ENCODE results near the gene KPNA6. TPM values are rescaled to one million over a fixed set of nuclear protein-coding genes. Genes with fewer than 3 reads are reported as not detected.
A peak's percentile ranks its signal among the peaks of the same experiment; 100 is the strongest.

KPNA6 gene
- polyA plus RNA-seq, 6 donors from 2014 or later, result 10.3 to 35.2 (median 25.8) TPM

DNA sequence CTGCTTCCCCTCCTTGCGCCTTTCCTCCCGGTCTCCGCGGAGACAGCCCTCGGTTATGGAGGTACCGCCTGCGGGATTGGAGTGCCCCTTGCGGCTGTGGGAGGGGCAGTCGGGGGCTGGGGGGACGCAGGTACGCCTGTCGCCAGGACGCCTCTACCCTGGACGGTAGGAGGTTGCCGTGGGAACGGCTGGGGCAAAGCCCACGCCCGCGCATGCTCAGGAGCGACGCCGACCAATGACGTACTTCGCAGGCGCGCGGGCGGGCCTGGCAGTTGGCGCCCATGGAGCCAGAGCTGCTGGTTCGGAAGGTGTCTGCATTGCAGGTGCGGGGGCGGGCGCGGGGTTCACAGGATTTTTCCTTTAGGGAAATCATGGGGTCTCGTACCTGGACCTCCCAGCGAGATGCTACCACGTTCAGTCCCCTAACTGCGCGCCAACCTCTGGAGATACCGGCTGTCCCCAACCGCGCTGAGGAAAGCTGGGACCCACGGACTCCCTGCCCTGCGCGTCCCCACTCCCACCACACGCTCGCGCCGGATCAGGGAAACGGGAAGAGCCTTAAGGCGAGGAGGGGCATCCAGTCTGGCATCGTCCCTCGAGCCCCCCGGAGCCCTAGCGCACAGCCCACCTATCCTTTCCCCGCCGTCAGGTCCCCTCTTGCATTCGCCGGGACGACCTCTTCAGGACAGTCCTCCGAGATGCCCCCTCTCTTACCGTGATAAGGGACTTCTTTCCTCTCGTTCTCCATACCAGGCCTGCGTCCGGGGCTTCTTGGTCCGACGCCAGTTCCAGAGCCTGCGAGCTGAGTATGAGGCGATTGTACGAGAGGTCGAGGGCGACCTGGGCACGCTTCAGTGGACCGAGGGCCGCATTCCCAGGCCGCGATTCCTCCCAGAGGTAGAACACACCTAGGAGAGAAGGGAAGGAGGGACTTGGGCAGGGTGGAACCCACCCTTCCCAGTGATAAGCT, 97.8 kb downstream of the KPNA6 start, which contains the start of gene IQCC:
Gene IQCC, plus strand, starts transcription at position 271 of the 970 bp plus-strand sequence. Its CDS starts 11 bp downstream, at position 282.
- Mint-ChIP-seq H3K4me3 (peak within 1 kb of the TSS; percentile 87 to 93 (median 90)), H3K27me3 (no peaks in the 10 kb centered on the region), H3K9me3 (no peaks in the 10 kb centered on the region), H3K4me1 (peaks cover 43 to 77% (median 71%) of the 10 kb centered on the region in 3 donors), H3K36me3 (no peaks in the 10 kb centered on the region), H3K27ac (peak within 1 kb of the TSS; percentile 83 to 97 (median 92))
- DNase-seq (peak; percentile 84), ATAC-seq (ENCODE audit: low read depth in 2 of 2) (peak; percentile 62 to 66)

DNA sequence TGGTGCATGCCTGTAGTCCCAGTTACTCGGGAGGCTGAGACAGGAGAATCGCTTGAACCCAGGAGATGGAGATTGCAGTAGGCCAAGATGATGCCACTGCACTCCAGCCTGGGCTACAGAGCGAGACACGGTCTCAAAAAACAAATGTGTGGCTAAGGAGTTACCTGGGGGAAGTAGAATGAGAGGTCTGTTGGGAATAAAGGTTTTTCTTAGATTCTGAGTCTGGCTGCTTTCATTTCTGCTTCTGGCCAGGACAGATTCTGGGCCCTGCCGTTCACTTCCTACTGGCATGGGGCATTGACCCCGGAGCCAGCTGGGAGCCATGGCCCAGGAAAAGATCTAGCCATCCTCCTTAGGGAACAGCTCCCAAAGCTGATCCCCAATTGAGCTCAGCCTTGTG, 100.6 kb downstream of the KPNA6 start:
- no peaks in the 10 kb centered on the region for H3K9me3 Mint-ChIP-seq
- H3K4me3 Mint-ChIP-seq, result peak overlapping the region in 7 of 8 donors; percentile 9 to 72 (median 20)
- H3K4me1 Mint-ChIP-seq, result peaks cover 28 to 61% (median 55%) of the 10 kb centered on the region in 3 donors
- DNase-seq, result peak; percentile 39
- no peaks in the 10 kb centered on the region for H3K36me3 Mint-ChIP-seq
- H3K27ac Mint-ChIP-seq, result peak overlapping the region; percentile 42 to 97 (median 72)
- no peaks in the 10 kb centered on the region for H3K27me3 Mint-ChIP-seq
- ATAC-seq (ENCODE audit: low read depth in 2 of 2), result peak; percentile 52 to 54

DNA sequence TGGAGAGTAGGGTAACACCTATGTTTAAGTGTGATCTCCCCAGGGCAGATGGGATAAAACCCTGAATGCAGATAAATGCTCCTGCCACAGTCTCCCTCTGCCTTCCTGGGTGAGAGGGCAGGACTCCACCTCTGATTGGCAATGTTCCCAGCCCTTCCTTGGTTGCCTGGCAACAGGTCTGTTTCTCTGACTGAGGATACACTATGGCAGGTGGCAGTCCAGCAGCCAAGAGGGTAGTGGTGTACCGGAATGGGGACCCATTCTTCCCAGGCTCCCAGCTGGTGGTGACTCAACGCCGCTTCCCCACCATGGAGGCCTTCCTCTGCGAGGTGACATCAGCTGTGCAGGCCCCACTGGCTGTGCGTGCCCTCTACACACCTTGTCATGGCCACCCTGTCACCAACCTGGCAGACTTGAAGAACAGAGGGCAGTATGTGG, 101.1 kb downstream of the KPNA6 start, which contains the start of gene DCDC2B:
Gene DCDC2B, plus strand, starts transcription at position 199 of the 438 bp plus-strand sequence. Its CDS starts 5 bp downstream, at position 204.
- Mint-ChIP-seq H3K9me3 (no peaks in the 10 kb centered on the region), H3K27ac (peak within 1 kb of the TSS; percentile 42 to 97 (median 72)), H3K27me3 (no peaks in the 10 kb centered on the region), H3K4me3 (peak within 1 kb of the TSS; percentile 12 to 72 (median 36)), H3K4me1 (peaks cover 26 to 59% (median 52%) of the 10 kb centered on the region in 3 donors), H3K36me3 (no peaks in the 10 kb centered on the region)
- DNase-seq (no peak), ATAC-seq (ENCODE audit: low read depth in 2 of 2) (peak in 1 of 2 donors; percentile 4)

DNA sequence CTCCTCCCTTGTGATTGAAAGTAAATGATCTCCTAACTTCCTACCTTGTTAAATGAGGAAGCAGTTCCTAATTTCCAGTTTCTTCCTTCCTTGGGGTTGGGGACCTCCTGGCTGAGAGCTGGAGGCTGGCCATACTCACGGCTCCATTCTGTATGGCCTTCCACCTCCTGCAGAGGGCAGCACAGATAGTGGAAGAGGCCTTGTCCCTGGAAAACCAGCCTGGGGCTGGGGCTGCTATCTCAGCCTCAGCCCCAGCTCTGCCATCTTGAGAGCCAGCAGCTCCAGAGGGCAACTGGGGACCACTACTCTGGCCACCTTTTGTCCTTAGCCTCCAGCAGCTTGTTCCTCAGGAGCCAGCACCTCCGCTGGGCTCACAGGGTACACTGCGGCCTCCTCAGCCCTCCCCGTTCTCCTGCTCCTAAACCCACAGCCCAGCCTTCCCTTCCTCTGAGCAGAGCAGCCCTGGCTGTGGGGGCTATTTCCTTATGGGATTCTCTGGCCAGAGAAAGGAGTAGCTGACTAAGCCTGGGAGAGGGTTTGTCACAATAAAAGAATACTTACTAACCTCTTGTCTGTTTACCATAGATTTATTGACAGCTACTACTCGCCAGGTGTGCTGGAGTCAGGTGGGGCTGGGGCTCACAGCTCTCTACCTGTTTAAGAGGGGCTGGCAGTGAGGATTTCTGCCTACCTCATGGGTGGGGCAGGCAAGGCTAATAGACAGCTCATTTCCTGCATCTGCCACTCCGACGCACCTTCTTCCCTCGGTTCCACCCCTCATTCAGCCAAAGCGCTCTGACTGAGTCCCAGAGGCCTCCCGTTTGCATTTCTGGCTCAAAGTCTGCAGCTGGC, 108.0 kb downstream of the KPNA6 start:
- no peaks in the 10 kb centered on the region for H3K36me3 Mint-ChIP-seq
- peak; percentile 38 for DNase-seq
- H3K9me3 Mint-ChIP-seq, result no peaks in the 10 kb centered on the region
- H3K4me1 Mint-ChIP-seq, result peaks cover 9 to 19% (median 14%) of the 10 kb centered on the region in 3 donors
- H3K27ac Mint-ChIP-seq, result peak overlapping the region in 1 of 6 donors; percentile 19
- peak; percentile 76 to 90 for ATAC-seq (ENCODE audit: low read depth in 2 of 2)
- H3K27me3 Mint-ChIP-seq, result no peaks in the 10 kb centered on the region
- H3K4me3 Mint-ChIP-seq, result no peak overlapping the region

DNA sequence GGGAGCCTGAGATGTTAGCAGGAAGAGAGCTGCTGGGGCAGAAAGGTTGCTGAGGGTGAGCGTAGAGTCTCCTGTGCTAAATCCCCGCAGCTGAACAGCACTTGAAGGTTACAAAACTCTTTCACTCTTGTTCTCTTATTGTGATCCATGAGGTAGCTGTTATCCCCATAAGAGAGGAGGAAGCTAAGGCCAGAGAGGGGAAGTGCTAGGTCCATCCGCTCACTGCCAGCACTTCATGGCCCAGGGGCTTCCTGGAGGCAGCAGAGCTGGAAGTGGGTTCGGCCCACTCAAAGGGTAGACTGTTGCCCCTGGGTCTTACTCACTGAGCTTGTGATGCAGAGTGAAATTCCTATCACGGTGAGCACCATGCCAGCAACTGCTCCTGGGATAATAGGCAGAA, 108.7 kb downstream of the KPNA6 start:
- Mint-ChIP-seq H3K9me3 (no peaks in the 10 kb centered on the region), H3K27ac (no peak overlapping the region), H3K27me3 (no peaks in the 10 kb centered on the region), H3K36me3 (no peaks in the 10 kb centered on the region), H3K4me1 (peaks cover 15 to 26% (median 21%) of the 10 kb centered on the region in 3 donors), H3K4me3 (peak overlapping the region in 1 of 8 donors; percentile 21)
- no peak for ATAC-seq (ENCODE audit: low read depth in 2 of 2)
- no peak for DNase-seq

- Mint-ChIP-seq H3K27ac (peak overlapping the region in 3 of 6 donors; percentile 30 to 82 (median 49)), H3K27me3 (no peaks in the 10 kb centered on the region), H3K4me1 (peaks cover 27 to 45% (median 45%) of the 10 kb centered on the region in 3 donors), H3K36me3 (no peaks in the 10 kb centered on the region), H3K4me3 (peak overlapping the region in 1 of 8 donors; percentile 99), H3K9me3 (no peaks in the 10 kb centered on the region)
- ATAC-seq (ENCODE audit: low read depth in 2 of 2) (no peak), DNase-seq (no peak)
Observed at GRCh38 chr1:32219022-32219421, 111.2 kb downstream of the KPNA6 start.

GRCh38 chr1:32220746-32221580, 113.1 kb downstream of the KPNA6 start:
- Mint-ChIP-seq H3K4me3 (peak overlapping the region; percentile 93 to 99 (median 98)), H3K36me3 (peaks cover 0 to 4% of the 10 kb centered on the region in 2 donors), H3K27me3 (no peaks in the 10 kb centered on the region), H3K27ac (peak overlapping the region in 5 of 6 donors; percentile 85 to 99 (median 97)), H3K4me1 (peaks cover 29 to 54% (median 39%) of the 10 kb centered on the region in 3 donors), H3K9me3 (no peaks in the 10 kb centered on the region)
- peak; percentile 41 to 43 for ATAC-seq (ENCODE audit: low read depth in 2 of 2)
- no peak for DNase-seq

DNA sequence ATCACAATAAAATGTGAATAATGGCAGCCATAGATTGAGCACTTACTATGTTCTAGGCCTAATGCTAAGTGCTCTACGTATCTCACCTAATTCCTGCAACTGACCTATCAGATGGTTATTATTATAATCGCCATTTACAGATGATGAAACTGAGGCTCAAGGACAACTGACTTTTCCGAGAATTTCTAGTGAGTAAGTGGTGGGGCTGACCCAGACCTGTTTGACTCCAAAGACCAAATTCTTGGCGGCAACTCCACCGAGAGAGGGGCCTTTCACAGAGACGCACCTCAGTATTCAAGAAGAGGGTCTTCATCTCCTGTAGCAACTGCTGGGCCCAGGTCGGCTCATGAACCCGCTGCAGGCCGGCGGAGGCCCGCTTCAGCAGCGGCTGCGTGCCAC, 113.7 kb downstream of the KPNA6 start:
- peaks cover 29 to 54% (median 39%) of the 10 kb centered on the region in 3 donors for H3K4me1 Mint-ChIP-seq
- H3K27me3 Mint-ChIP-seq, result no peaks in the 10 kb centered on the region
- peak overlapping the region; percentile 93 to 99 (median 98) for H3K4me3 Mint-ChIP-seq
- peaks cover 0 to 4% of the 10 kb centered on the region in 2 donors for H3K36me3 Mint-ChIP-seq
- peak overlapping the region in 5 of 6 donors; percentile 52 to 99 (median 99) for H3K27ac Mint-ChIP-seq
- DNase-seq (no peak), ATAC-seq (ENCODE audit: low read depth in 2 of 2) (no peak)
- no peaks in the 10 kb centered on the region for H3K9me3 Mint-ChIP-seq

DNA sequence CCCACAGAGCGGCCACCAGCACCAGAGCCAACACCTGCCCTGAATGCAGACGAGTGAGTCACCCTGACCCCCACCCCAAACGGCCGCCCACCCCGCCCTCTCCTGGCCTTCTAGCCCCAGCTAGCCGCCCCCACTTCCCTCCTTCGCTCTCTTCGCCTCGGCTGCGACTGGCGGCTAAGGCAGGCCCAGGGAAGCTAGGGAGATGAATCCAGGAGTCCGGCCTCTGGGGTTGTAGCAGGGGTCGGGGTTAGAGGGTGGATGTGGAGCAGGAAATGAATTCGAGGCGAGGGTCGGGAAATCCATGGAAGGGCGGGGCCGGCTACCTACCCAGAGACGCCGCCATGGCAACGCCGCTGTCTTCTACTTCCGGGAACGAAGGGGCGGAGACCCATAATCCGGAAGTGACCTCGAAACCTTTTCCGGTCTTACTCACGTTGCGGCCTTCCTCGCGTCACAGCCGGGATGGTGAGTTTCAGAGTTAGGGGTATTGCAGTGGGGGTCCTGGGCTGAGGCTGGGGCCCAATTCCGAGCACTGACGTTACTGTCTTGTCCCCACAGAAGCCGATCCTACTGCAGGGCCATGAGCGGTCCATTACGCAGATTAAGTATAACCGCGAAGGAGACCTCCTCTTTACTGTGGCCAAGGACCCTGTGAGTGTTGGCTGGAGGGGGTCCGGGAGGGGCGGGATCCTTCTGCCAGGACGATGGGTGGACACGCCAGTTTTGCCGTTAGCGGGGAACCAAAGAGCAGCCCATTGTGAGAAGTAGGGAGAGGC, 114.3 kb downstream of the KPNA6 start, which contains the start of the genes EIF3I and TMEM234:
Gene EIF3I, plus strand, starts transcription at position 428 of the 776 bp plus-strand sequence. Its CDS starts 35 bp downstream, at position 463.
Gene TMEM234, minus strand, starts transcription at position 374 of the 776 bp plus-strand sequence. Its CDS starts 31 bp downstream, at position 343.
- Mint-ChIP-seq H3K4me1 (peaks cover 29 to 54% (median 39%) of the 10 kb centered on the region in 3 donors), H3K9me3 (no peaks in the 10 kb centered on the region), H3K4me3 (peak within 1 kb of the TSS; percentile 93 to 99 (median 98)), H3K36me3 (peaks cover 0 to 4% of the 10 kb centered on the region in 2 donors), H3K27me3 (no peaks in the 10 kb centered on the region), H3K27ac (peak within 1 kb of the TSS; percentile 97 to 99 (median 99))
- DNase-seq, result peak; percentile 88
- peak; percentile 93 to 94 for ATAC-seq (ENCODE audit: low read depth in 2 of 2)

- peaks cover 34 to 55% (median 47%) of the 10 kb centered on the region in 3 donors for H3K4me1 Mint-ChIP-seq
- H3K4me3 Mint-ChIP-seq, result peak overlapping the region; percentile 60 to 99 (median 98)
- H3K36me3 Mint-ChIP-seq, result peaks cover 4 to 12% of the 10 kb centered on the region in 2 donors
- DNase-seq, result no peak
- no peak for ATAC-seq (ENCODE audit: low read depth in 2 of 2)
- no peaks in the 10 kb centered on the region for H3K27me3 Mint-ChIP-seq
- H3K27ac Mint-ChIP-seq, result peak overlapping the region; percentile 54 to 99 (median 85)
- no peaks in the 10 kb centered on the region for H3K9me3 Mint-ChIP-seq
Observed at GRCh38 chr1:32223683-32224082, 115.8 kb downstream of the KPNA6 start.

GRCh38 chr1:32224285-32224684, 116.4 kb downstream of the KPNA6 start:
- no peak for ATAC-seq (ENCODE audit: low read depth in 2 of 2)
- no peaks in the 10 kb centered on the region for H3K9me3 Mint-ChIP-seq
- H3K27ac Mint-ChIP-seq, result peak overlapping the region in 5 of 6 donors; percentile 66 to 97 (median 75)
- no peaks in the 10 kb centered on the region for H3K27me3 Mint-ChIP-seq
- DNase-seq, result no peak
- peaks cover 34 to 55% (median 47%) of the 10 kb centered on the region in 3 donors for H3K4me1 Mint-ChIP-seq
- peak overlapping the region; percentile 60 to 99 (median 98) for H3K4me3 Mint-ChIP-seq
- H3K36me3 Mint-ChIP-seq, result peaks cover 4 to 16% of the 10 kb centered on the region in 2 donors

All from naive B cell (primary cell).